ENCODE measurements around the gene SPATA9.

The SPATA9 gene

DNA sequence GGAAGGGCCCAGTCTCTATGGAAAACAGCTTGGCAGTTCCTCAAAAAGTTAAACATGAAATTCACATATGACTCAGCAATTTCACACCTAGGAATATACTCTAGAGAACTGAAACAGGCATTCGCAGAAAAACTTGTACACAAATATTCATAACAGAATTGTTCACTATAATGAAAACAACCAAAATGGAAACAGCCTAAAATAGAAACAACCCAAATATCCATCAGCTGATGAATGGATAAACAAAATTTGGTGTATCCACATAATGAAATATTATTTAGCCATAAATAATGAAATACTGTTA is 67.7 kb downstream of the SPATA9 start:
- DNase-seq, result no peak

DNA sequence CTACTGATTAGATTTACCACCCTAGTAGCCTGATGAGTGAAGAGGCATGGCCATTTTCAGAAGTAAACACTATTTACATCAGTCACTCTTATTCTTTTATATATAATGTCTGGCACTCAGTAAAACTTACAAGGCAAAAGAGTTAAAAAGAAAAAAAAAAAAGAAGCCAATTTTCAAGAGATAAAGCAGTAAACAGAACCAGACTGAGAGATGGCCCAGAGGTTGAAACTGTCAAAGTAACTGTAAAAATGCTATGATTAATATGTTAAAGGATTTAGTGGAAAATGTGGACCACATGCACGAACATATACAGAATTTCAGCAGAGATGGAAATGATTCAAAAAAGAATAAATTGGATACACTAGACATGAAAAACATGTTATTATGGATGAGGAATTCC is 69.3 kb downstream of the SPATA9 start:
- DNase-seq, result no peak

DNA sequence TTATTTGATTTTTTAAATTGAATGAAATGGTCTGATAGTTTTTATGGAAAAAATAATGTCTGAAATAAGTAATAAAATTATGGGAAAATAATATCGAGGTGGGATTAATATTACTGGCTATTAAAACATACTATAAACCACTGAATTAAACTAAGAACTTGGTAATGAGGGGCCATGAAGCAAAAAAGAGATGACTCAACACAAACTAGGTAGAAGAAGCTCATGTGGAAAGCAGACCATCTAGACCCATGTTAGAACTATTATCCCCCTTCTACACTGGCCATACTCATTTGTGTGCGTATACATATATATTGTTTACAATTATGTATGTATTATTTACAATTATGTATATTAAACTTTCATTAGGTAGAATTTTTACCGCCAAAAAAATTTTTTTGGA is 71.4 kb downstream of the SPATA9 start:
- DNase-seq, result no peak

DNA sequence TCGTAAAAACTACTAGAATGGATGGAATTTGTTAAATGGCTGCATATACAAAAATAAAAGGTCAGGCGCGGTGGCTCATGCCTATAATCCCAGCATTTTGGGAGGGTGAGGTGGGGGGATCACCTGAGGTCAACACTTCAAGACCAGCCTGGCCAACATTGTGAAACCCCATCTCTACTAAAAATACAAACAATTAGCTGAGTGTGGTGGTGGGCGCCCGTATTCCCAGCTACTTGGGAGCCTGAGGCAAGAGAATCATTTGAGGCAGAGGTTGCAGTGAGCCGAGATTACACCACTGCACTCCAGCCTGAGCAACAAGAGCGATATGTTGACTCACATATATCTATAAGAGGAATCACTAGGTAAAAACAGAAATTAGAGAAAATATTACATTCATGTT is 72.2 kb downstream of the SPATA9 start:
- no peak for DNase-seq

DNA sequence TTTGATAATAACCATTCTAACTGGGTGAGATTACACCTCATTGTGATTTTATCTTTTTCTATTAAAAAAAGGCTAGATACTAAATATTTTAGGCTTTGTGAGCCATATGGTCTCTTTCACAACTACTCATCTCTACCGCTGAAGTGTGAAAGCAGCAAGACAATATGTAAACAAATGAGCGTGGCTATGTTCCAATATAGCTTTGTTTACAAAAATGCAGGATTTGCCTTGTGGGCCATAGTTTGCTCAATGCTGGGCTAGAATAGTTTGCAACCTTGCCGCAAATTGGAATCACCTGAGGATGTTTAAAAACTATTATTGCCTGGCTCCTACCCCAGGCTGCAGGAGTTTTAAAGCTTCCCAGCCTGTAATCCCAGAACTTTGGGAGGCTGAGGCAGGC is 73.1 kb downstream of the SPATA9 start:
- DNase-seq, result no peak
